A172 (cell line): ENCODE results near the gene RPL10. TPM values are rescaled to one million over a fixed set of nuclear protein-coding genes. Genes with fewer than 3 reads are reported as not detected.
A peak's percentile ranks its signal among the peaks of the same experiment; 100 is the strongest.

Experiments used
- DNase-seq: peaks from one replicate; pipeline ENCODE4 v3.0.0-alpha.2; 2015; ENCODE audit warnings: low spot score
- total RNA-seq: library from RNA; depleted of rRNA; stranded (reverse); fragments of >200 nt; shearing (Covaris generic); gene quantifications from 2 replicates; pipeline ENCODE4 v1.2.3, GENCODE V29; 2014

RPL10 gene
- total RNA-seq, 1 experiment from 2014 or later, result 2,649 TPM

GRCh38 chrX:154430916-154431315 lies 32.7 kb downstream of the RPL10 start:
- no peak for DNase-seq

GRCh38 chrX:154431341-154431740 lies 33.2 kb downstream of the RPL10 start:
- no peak for DNase-seq

GRCh38 chrX:154432210-154432609 lies 34.0 kb downstream of the RPL10 start:
- DNase-seq, result no peak

- DNase-seq, result no peak
These were observed 35.4 kb downstream of the RPL10 start for GRCh38 chrX:154433605-154434004.

- DNase-seq, result no peak
These were observed 36.4 kb downstream of the RPL10 start for GRCh38 chrX:154434394-154435168.

GRCh38 chrX:154435171-154435733 lies 37.1 kb downstream of the RPL10 start:
- no peak for DNase-seq

- no peak for DNase-seq
These were observed 38.3 kb downstream of the RPL10 start for GRCh38 chrX:154436374-154436982.

- peak; percentile 44 for DNase-seq
These were observed 39.0 kb downstream of the RPL10 start, which contains the start of gene GDI1 for GRCh38 chrX:154436983-154437752. Gene GDI1 (plus strand): TSS chrX:154437154. CDS start chrX:154437255, 101 bp downstream.

GRCh38 chrX:154437971-154438893 lies 40.1 kb downstream of the RPL10 start:
- DNase-seq, result peak; percentile 10

- DNase-seq, result no peak
These were observed 41.7 kb downstream of the RPL10 start for GRCh38 chrX:154439841-154440240.

- DNase-seq, result no peak
These were observed 42.6 kb downstream of the RPL10 start for GRCh38 chrX:154440623-154441357.

GRCh38 chrX:154441564-154441963 lies 43.4 kb downstream of the RPL10 start:
- DNase-seq, result no peak

GRCh38 chrX:154441984-154442707 lies 44.0 kb downstream of the RPL10 start:
- DNase-seq, result no peak

GRCh38 chrX:154443479-154443910 lies 45.3 kb downstream of the RPL10 start:
- DNase-seq, result peak; percentile 43

GRCh38 chrX:154443992-154444754 lies 46.0 kb downstream of the RPL10 start, which contains the start of gene FAM50A:
Gene FAM50A (plus strand): TSS chrX:154444141. CDS start chrX:154444236, 95 bp downstream.
- DNase-seq, result peak; percentile 52

- DNase-seq, result no peak
These were observed 46.6 kb downstream of the RPL10 start for GRCh38 chrX:154444755-154445246.

GRCh38 chrX:154445776-154446175 lies 47.6 kb downstream of the RPL10 start:
- DNase-seq, result no peak

- DNase-seq, result no peak
These were observed 48.3 kb downstream of the RPL10 start for GRCh38 chrX:154446430-154446829.
